Naive thymus-derived CD8-positive, alpha-beta T cell (primary cell): ENCODE data around the gene HOXA10. TPM values are rescaled to one million over a fixed set of nuclear protein-coding genes. Genes with fewer than 3 reads are reported as not detected.

Experiments
- ATAC-seq, 2 donors: fragments of 150-1000 bp; cut with Tn5 transposase in 1 of 2; sonication (Bioruptor Pico), chemical (Tn5 transposase) in 1 of 2; 1 replicate in 1 of 2; 2 replicates in 1 of 2; pipeline ENCODE4 v1.10.0; 2021; ENCODE audit warnings: mild to moderate bottlenecking in 2 of 2, moderate library complexity in 2 of 2
- POLR2A ChIA-PET: fragments of 350-600 bp; sonication (Branson Sonifier 250); formaldehyde crosslinking; loops from one replicate; lab custom pipeline; 2021; ENCODE audit warnings: antibody characterized with exemption; lab: Charles Lee
- DNase-seq, 10 donors: peaks; one replicate each; pipeline versions ENCODE4 v3.0.0 to v3.0.0-alpha.2; 2020 to 2022
- H3K27ac Mint-ChIP-seq, 10 donors: one replicate each; pipeline ENCODE4 v1.8.0; 2020 to 2022; ENCODE audit warnings: mild to moderate bottlenecking in 10 of 10, mixed read lengths in 10 of 10, moderate library complexity in 4 of 10, inconsistent platforms in 1 of 10
- H3K27me3 Mint-ChIP-seq, 5 donors: one replicate each; pipeline ENCODE4 v1.8.0; 2021 to 2022; ENCODE audit warnings: mixed read lengths in 5 of 5
- H3K36me3 Mint-ChIP-seq, 3 donors: one replicate each; pipeline ENCODE4 v1.8.0; 2020 to 2022; ENCODE audit warnings: mixed read lengths in 3 of 3, mild to moderate bottlenecking in 2 of 3, inconsistent platforms in 1 of 3
- H3K4me1 Mint-ChIP-seq, 4 donors: one replicate each; pipeline ENCODE4 v1.8.0; 2021 to 2022; ENCODE audit warnings: mixed read lengths in 4 of 4
- H3K4me3 Mint-ChIP-seq, 10 donors: one replicate each; pipeline ENCODE4 v1.8.0; 2020 to 2022; ENCODE audit warnings: mild to moderate bottlenecking in 10 of 10, mixed read lengths in 10 of 10, moderate library complexity in 6 of 10, inconsistent platforms in 1 of 10
- H3K9me3 Mint-ChIP-seq, 9 donors: one replicate each; pipeline ENCODE4 v1.8.0; 2020 to 2022; ENCODE audit warnings: mixed read lengths in 9 of 9, mild to moderate bottlenecking in 3 of 9, inconsistent platforms in 1 of 9, moderate library complexity in 1 of 9
- polyA plus RNA-seq, 3 donors: library from polyadenylated mRNA; unstranded; fragments of 300-500 nt; fragmentation: Illumina TruSeq; gene quantifications; one replicate each; pipeline ENCODE4 v1.2.3, GENCODE V29; 2021
- total RNA-seq, 8 experiments: library from RNA in 2 of 8; stranded (reverse) in 2 of 8; gene quantifications; one replicate each; pipeline ENCODE4 v1.2.3 and lab custom pipeline; 2021 to 2026

Gene HOXA10
- total and polyA plus RNA-seq, 5 experiments from 2014 or later, result 0.19 TPM; not detected in 4

DNA sequence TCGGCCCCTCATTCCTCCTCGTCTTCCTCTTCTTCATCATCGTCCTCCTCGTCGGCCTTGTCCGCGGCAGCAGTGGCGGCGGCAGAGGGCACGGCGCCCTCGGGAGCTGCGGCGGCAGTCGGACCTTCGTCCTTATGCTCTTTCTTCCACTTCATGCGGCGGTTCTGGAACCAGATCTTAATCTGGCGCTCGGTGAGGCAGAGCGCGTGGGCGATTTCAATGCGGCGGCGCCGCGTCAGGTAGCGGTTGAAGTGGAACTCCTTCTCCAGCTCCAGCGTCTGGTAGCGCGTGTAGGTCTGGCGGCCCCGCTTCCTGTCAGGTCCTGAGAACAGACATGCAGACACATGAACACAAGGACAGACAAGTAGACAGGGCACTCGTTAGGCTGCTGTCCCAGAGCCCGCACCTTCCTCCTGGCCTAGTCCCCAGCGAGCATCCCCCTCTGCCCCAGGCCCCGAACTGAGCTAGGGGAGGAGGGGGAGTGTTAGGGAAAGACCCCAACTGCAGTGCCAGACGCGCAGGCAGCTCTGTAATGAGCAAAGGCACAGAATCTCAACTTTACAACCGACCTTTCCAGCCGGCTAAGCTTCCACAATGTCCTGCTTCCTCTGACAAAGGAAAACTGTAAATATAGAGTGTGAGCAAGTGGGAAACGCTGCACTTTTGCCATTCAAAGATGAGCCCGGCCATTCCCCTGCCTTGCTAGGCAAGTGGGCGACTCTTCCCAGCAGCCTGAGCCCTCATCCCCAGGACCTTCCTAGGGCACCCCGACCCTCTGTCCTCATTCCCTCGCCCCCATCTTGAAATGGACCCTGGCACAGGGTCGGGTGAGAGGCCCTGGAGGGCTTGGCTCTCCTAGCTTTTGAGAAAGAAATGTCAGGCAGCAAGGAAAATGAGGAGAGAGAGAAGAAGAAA, 19.0 kb downstream of the HOXA10 start:
- H3K4me3 Mint-ChIP-seq, result peak overlapping the region; percentile 61 to 81 (median 69)
- no peaks in the 10 kb centered on the region for H3K9me3 Mint-ChIP-seq
- H3K36me3 Mint-ChIP-seq, result peaks cover 0 to 3% (median 3%) of the 10 kb centered on the region in 3 donors
- H3K4me1 Mint-ChIP-seq, result peaks cover 26 to 82% (median 66%) of the 10 kb centered on the region in 4 donors
- peak in 1 of 2 donors; percentile 15 for ATAC-seq
- H3K27ac Mint-ChIP-seq, result peak overlapping the region in 4 of 10 donors; percentile 19 to 92 (median 43)
- DNase-seq, result peak in 1 of 10 donors; percentile 55
- peaks cover 63 to 99% (median 83%) of the 10 kb centered on the region in 5 donors for H3K27me3 Mint-ChIP-seq
- POLR2A ChIA-PET, result interaction anchor here (0.6 to 1.2 kb wide), 2 partner anchors 11 to 802 kb away, joined by 3 to 4 read pairs; no protein-coding TSS in a partner anchor

DNA sequence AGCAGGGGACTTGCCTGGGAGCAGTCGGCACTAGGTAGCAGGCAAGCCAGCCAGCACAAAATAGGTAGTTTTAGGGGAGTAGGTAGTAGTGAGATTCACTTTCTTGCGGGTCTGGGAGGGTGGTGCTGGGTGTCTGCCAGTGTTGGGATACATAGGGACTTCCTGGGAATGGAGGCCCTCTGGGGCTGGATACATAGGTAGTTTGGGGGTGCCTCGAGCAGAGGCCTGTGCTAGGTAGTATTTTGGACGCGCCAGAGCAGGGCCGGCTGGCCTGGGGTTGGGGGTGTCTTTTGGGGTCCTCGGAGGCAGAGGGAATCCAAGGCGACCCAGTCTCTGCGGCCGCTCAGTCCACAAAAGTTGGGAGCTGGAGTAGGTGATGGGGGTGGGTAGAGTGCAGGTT, 19.8 kb downstream of the HOXA10 start:
- DNase-seq (no peak), ATAC-seq (no peak)
- Mint-ChIP-seq H3K27ac (no peak overlapping the region), H3K36me3 (peaks cover 0 to 3% (median 3%) of the 10 kb centered on the region in 3 donors), H3K9me3 (no peaks in the 10 kb centered on the region), H3K4me1 (peaks cover 27 to 76% (median 63%) of the 10 kb centered on the region in 4 donors), H3K4me3 (peak overlapping the region; percentile 34 to 81 (median 66)), H3K27me3 (peaks cover 61 to 97% (median 82%) of the 10 kb centered on the region in 5 donors)
- POLR2A ChIA-PET, result interaction anchor here (1.1 to 1.2 kb wide), 2 partner anchors 10 to 33 kb away, joined by 3 to 4 read pairs; no protein-coding TSS in a partner anchor

DNA sequence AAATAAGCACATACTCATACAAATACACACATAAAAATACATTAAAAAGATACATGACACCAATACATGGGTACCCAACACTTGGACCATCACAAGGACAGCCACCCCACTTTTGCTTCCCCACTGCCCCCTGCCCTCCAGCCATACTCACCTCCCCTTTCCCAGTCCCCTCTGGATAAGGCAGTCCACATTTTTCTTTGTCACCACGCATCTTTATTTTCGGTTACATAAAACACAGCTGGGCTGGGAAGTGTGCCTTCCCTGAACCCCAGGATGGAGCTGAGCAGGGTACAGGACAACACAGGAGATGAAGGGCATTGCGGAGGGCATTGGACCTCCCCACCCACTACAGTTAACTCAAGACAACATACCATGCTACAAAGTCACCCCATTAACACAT, 20.6 kb downstream of the HOXA10 start:
- Mint-ChIP-seq H3K4me3 (peak overlapping the region in 3 of 10 donors; percentile 7 to 69 (median 34)), H3K36me3 (peaks cover 0 to 3% (median 0%) of the 10 kb centered on the region in 3 donors), H3K9me3 (no peaks in the 10 kb centered on the region), H3K27ac (peak overlapping the region in 1 of 10 donors; percentile 16), H3K4me1 (peaks cover 24 to 73% (median 59%) of the 10 kb centered on the region in 4 donors), H3K27me3 (peaks cover 58 to 97% (median 80%) of the 10 kb centered on the region in 5 donors)
- ATAC-seq (no peak), DNase-seq (no peak)
- POLR2A ChIA-PET, result interaction anchor here (1.1 kb wide), 1 partner anchor 34 kb away, joined by 3 read pairs; no protein-coding TSS in a partner anchor

DNA sequence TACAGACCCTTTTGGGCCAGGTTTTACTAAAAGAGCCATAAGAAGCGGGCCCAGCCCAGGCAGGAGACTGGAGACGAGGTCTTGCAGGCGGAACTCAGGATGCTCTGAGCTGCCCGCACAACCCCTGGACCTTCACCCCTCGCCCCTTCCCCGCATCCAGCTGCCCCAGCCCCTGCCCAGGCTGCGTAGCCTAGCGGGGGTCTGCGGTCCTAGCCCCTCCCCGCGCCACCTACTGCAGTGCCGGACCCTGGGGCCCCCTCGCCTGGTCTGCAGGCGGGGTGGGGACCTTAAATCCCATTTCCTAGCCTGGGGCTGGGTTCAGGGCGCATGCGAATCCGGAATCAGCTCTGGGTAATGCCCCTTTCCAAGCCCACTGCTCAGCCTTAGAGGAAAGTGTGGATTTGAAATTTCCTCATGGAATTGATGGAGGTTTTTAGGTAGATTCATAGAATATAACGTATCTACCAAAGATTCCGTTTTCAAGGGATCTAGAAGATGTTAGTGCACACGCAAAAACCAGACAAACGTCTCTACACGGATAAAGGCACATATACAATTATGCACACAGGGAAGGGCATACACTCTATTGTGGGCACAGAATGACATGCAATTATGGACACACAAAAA, 21.2 kb downstream of the HOXA10 start:
- peaks cover 27 to 73% (median 62%) of the 10 kb centered on the region in 4 donors for H3K4me1 Mint-ChIP-seq
- H3K27ac Mint-ChIP-seq, result peak overlapping the region in 1 of 10 donors; percentile 44
- peak overlapping the region in 3 of 10 donors; percentile 14 to 69 (median 36) for H3K4me3 Mint-ChIP-seq
- no peak for ATAC-seq
- peaks cover 0 to 3% (median 0%) of the 10 kb centered on the region in 3 donors for H3K36me3 Mint-ChIP-seq
- H3K27me3 Mint-ChIP-seq, result peaks cover 60 to 97% (median 81%) of the 10 kb centered on the region in 5 donors
- POLR2A ChIA-PET, result interaction anchor here (0.6 kb wide), 1 partner anchor 121 kb away, joined by 3 read pairs; no protein-coding TSS in a partner anchor
- peak in 1 of 10 donors; percentile 40 for DNase-seq
- H3K9me3 Mint-ChIP-seq, result peaks cover 0 to 2% (median 0%) of the 10 kb centered on the region in 9 donors

DNA sequence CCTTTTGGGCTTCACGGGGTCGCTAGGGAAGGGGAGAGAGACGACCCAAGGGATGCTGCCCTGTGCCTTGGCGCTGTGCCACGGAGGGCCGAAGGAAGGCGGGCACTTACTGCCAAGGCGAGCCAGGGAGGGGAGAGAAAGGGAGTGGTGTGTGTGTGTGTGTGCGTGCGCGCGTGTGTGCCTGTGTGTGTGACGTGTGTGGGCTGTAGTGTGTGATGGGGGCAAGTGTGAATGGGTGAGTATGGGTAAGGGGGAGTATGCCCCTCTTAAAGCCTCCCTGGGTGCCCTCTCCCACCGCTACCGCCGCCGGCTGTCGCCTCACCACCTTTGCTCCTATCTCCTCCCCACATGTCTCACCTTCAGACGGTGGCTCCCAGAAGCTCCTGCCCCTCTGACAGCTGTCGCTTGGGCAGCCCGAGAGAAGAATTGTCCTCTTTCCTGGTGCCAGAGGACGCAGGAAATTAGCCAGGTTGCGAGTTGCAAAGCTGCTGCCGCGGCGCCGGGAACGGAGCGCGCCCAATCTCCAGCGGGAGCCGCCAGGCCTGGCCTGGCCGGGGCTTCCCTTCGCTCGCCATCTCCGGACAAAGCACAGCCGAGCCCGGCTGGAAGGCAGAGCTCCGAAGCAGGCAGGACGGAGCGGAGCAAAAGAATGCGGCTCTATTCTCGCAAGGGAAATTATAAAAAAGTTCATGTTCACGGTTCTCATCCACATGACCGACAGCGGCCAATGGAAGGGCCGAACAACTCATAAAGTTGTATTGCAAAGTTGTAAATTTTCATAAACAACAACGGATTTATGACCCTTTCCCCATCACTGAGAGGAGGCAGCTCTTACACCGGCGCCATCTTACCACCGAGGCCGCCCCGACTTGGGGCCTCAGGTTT, 21.9 kb downstream of the HOXA10 start, which contains the start of gene HOXA3:
Gene HOXA3, minus strand, starts transcription at position 653 of the 885 bp plus-strand sequence. CDS start 41,943 bp downstream, outside the sequence.
- POLR2A ChIA-PET, result interaction anchor here (0.6 kb wide), 1 partner anchor 121 kb away, joined by 3 read pairs; no protein-coding TSS in a partner anchor
- peaks cover 56 to 97% (median 77%) of the 10 kb centered on the region in 5 donors for H3K27me3 Mint-ChIP-seq
- H3K36me3 Mint-ChIP-seq, result peaks cover 0 to 3% (median 0%) of the 10 kb centered on the region in 3 donors
- ATAC-seq (no peak), DNase-seq (peak in 1 of 10 donors; percentile 50)
- peak within 1 kb of the TSS; percentile 62 to 92 (median 80) for H3K4me3 Mint-ChIP-seq
- H3K9me3 Mint-ChIP-seq, result peaks cover 0 to 2% (median 0%) of the 10 kb centered on the region in 9 donors
- H3K27ac Mint-ChIP-seq, result peak within 1 kb of the TSS in 3 of 10 donors; percentile 4 to 91 (median 69)
- peaks cover 29 to 67% (median 62%) of the 10 kb centered on the region in 4 donors for H3K4me1 Mint-ChIP-seq

DNA sequence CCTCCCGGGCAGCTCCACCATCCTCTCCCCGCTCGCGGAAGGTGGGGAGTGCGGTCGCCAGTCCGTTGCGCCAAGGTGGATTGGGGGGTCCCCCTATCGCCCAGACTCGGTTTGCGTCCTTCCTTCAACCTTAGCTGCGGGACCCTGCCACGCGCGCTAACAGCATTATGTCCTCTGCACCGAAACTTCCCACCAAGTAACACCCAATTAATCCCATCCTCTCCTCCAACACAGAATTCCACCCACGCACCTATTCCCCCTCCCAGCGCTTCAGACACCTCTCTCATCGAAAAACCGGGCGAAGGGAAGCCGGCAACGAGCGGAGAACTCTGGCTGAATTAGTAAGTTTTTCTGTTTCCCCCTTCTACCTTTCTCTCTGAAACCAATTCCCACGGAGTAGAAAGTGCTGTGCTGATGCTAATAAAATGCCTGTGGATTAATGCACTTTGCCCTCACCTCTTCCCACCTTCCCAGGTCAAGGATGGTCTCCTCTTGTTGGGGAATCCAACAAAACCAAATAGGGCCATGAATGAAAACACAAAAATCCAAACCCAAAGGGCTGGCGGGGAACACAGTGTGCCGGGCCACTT, 22.7 kb downstream of the HOXA10 start:
- Mint-ChIP-seq H3K36me3 (peaks cover 0 to 3% (median 0%) of the 10 kb centered on the region in 3 donors), H3K4me1 (peaks cover 32 to 65% (median 58%) of the 10 kb centered on the region in 4 donors), H3K27me3 (peaks cover 57 to 97% (median 79%) of the 10 kb centered on the region in 5 donors), H3K4me3 (peak overlapping the region; percentile 62 to 92 (median 80)), H3K27ac (peak overlapping the region in 4 of 10 donors; percentile 2 to 91 (median 36)), H3K9me3 (peaks cover 0 to 2% (median 0%) of the 10 kb centered on the region in 9 donors)
- POLR2A ChIA-PET, result interaction anchor here (1.1 kb wide), 1 partner anchor 10 kb away, joined by 3 read pairs; no protein-coding TSS in a partner anchor
- peak in 2 of 10 donors; percentile 1 to 55 for DNase-seq
- peak; percentile 17 to 37 for ATAC-seq

DNA sequence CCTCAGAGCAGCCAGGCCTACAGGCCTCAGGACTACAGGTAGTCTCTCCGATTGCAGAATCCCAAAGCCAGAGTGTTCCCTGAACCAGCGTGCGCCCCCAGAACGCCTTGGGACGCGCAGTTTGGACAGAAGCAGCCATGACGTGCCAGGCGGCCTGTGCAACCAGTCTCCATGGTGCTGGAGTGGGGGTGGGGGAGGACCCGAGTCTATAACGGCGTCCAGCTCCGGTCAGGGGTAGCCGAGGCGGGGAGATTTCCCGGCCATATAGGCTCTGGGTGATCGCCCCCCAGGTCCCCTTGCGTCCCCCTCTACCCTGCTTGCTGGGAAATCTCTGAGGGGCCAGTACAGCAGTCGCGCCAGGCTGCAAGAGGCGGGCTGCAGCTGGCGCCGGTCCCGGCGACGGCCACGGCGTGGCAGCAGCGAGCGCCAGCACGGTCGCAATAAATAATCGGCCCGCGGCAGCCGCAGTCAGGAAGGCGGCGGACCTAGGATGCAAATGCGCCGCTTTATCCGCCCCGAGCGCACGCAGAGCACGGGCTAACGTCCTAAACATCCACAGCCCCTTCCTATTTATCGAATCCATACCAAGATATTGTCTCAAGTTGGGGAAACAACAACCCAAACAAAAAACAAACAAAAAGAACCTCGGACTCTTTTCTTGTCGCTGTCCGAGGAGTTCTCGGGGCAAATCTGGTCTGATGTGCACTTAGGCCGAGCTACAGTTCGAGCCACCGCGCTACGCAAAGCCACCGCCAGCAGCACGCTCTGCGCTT, 23.4 kb downstream of the HOXA10 start:
- Mint-ChIP-seq H3K36me3 (peaks cover 0 to 3% (median 0%) of the 10 kb centered on the region in 3 donors), H3K4me1 (peaks cover 32 to 59% (median 52%) of the 10 kb centered on the region in 4 donors), H3K27me3 (peaks cover 62 to 97% (median 81%) of the 10 kb centered on the region in 5 donors), H3K9me3 (peaks cover 0 to 2% (median 0%) of the 10 kb centered on the region in 9 donors), H3K4me3 (peak overlapping the region; percentile 62 to 92 (median 80)), H3K27ac (peak overlapping the region in 2 of 10 donors; percentile 2 to 4)
- peak; percentile 29 to 72 (median 62) for DNase-seq
- POLR2A ChIA-PET, result interaction anchor here (0.6 to 1.1 kb wide), 2 partner anchors 10 to 19 kb away, joined by 3 read pairs; no protein-coding TSS in a partner anchor
- ATAC-seq, result peak; percentile 84 to 88

DNA sequence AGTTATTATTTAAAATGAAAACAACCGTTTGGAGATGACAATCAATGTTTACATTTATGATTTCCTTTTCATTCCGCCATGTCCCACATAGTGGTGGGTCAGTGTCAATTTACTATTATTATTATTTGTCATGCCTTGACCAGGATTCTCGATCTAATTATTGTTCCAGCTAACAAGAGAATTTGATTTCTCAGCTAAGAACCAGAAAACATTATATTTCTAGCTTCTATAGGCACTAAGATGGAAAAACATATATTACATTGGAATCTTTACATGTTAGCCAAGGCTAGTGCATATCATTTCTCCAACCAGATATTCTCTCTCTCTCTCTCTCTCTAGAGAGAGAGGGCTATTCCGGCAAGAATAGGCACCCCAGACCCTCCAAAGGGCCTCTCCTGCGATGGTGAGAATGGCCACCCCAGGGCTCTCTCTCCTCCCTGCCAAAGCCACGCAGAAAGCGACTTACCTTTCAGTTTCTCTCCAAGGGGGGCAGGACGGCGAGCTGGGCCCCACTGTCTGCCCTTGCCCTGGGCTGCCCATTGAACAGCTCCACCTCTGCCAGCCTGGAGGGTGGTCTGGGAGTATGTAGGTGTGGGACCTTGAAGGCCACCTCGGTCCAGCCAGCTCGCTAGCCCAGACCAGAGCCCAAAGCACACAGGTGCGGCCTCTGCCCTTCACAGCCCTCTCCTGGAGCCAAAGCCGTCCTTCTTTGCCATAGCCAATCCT, 24.1 kb downstream of the HOXA10 start:
- POLR2A ChIA-PET, result interaction anchor here (0.6 to 1.1 kb wide), 2 partner anchors 11 to 18 kb away, joined by 3 read pairs; no protein-coding TSS in a partner anchor
- peaks cover 0 to 3% (median 0%) of the 10 kb centered on the region in 3 donors for H3K36me3 Mint-ChIP-seq
- DNase-seq (peak in 1 of 10 donors; percentile 60), ATAC-seq (no peak)
- peak overlapping the region; percentile 3 to 92 (median 70) for H3K4me3 Mint-ChIP-seq
- peaks cover 55 to 97% (median 76%) of the 10 kb centered on the region in 5 donors for H3K27me3 Mint-ChIP-seq
- no peak overlapping the region for H3K27ac Mint-ChIP-seq
- peaks cover 0 to 2% (median 0%) of the 10 kb centered on the region in 9 donors for H3K9me3 Mint-ChIP-seq
- H3K4me1 Mint-ChIP-seq, result peaks cover 28 to 52% (median 45%) of the 10 kb centered on the region in 4 donors
